HFFc6 (cell line): ENCODE measurements around the gene MECP2. TPM values are rescaled to one million over a fixed set of nuclear protein-coding genes. Genes with fewer than 3 reads are reported as not detected.

ENCODE experiments used
- DNase-seq: peaks from one replicate; pipeline ENCODE4 v3.0.0-alpha.2; 2018
- H3K27ac Mint-ChIP-seq: 2 replicates; pipeline ENCODE4 v1.8.0; 2020; ENCODE audit warnings: mild to moderate bottlenecking, mixed read lengths
- H3K27me3 Mint-ChIP-seq: 2 replicates; pipeline ENCODE4 v1.8.0; 2021; ENCODE audit warnings: mild to moderate bottlenecking, moderate library complexity, mixed read lengths; ENCODE audit not compliant: insufficient read depth
- H3K36me3 Mint-ChIP-seq: 2 replicates; pipeline ENCODE4 v1.8.0; 2021; ENCODE audit warnings: low read depth, mixed read lengths
- H3K4me1 Mint-ChIP-seq: 2 replicates; pipeline ENCODE4 v1.8.0; 2020; ENCODE audit warnings: low read depth, mixed read lengths
- H3K4me3 Mint-ChIP-seq: 2 replicates; pipeline ENCODE4 v1.8.0; 2020; ENCODE audit warnings: mild to moderate bottlenecking, moderate library complexity, mixed read lengths
- H3K9me3 Mint-ChIP-seq: 2 replicates; pipeline ENCODE4 v1.8.0; 2020; ENCODE audit warnings: mild to moderate bottlenecking, mixed read lengths
- total RNA-seq, 6 experiments: library from RNA; stranded (reverse); fragmentation: NEBNext Ultra II Directional; extraction: Animal tissue kit (Norgen Biotek cat#: 25700); gene quantifications; 2 replicates in 1 of 6; 3 replicates in 5 of 6; pipeline ENCODE4 v1.2.3, GENCODE V29; 2021
- TF ChIP-seq, protein P1 (sequence below): fragments of 200-600 bp; sonication (generic); IDR thresholded peaks from 2 replicates; pipeline ENCODE4 v1.5.0; 2021; ENCODE audit warnings: antibody characterized with exemption, mild to moderate bottlenecking

MECP2 gene
- total RNA-seq, 6 experiments from 2014 or later = 28.8 to 35.8 (median 31.9) TPM

DNA sequence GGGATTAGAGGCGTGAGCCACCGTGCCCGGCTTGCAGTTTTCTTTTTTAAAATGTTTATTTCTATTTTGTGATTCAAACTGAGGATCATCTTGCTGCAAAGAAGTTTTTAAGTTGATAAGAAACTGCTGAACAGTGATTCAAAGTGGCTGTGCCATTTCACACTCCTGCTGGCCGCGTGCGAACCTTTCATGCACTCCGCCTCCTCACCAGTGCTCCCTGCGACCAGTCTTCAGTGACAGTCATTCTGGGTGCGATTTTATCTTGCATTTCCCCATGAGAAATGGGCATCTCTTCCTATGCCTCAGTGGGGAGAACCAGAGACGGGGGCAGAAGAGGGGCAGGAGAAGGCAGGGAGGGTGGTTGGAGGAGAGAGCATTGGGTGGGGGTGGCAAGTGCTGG is 103.5 kb downstream of the MECP2 start:
- DNase-seq = no peak
- TF ChIP-seq, protein P1, sequence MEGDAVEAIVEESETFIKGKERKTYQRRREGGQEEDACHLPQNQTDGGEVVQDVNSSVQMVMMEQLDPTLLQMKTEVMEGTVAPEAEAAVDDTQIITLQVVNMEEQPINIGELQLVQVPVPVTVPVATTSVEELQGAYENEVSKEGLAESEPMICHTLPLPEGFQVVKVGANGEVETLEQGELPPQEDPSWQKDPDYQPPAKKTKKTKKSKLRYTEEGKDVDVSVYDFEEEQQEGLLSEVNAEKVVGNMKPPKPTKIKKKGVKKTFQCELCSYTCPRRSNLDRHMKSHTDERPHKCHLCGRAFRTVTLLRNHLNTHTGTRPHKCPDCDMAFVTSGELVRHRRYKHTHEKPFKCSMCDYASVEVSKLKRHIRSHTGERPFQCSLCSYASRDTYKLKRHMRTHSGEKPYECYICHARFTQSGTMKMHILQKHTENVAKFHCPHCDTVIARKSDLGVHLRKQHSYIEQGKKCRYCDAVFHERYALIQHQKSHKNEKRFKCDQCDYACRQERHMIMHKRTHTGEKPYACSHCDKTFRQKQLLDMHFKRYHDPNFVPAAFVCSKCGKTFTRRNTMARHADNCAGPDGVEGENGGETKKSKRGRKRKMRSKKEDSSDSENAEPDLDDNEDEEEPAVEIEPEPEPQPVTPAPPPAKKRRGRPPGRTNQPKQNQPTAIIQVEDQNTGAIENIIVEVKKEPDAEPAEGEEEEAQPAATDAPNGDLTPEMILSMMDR = no peak
- Mint-ChIP-seq H3K36me3 (no peaks in the 10 kb centered on the region), H3K9me3 (no peaks in the 10 kb centered on the region), H3K4me3 (no peak overlapping the region), H3K4me1 (no peaks in the 10 kb centered on the region), H3K27ac (no peak overlapping the region), H3K27me3 (peaks cover 2% of the 10 kb centered on the region)

DNA sequence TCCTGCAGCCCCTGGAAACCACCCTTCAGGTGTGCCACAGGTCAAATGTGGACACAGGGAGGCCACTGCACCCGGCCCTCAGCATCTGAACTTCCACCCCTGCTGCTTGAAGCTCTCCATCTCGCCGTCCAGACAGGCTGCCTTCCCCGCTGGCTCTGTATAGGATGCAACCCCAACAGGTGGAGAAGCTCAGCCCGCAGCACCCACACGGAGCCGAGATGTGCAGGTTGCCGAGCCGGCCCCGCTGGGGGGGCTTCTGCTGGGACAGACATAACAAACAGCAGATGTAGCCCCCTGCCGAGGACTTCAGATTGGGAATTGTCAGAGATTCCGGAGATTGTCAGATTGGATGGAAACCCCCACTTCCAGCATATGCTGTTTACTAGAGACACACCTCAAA is 104.4 kb downstream of the MECP2 start:
- H3K9me3 Mint-ChIP-seq = no peaks in the 10 kb centered on the region
- DNase-seq = no peak
- H3K27ac Mint-ChIP-seq = no peak overlapping the region
- TF ChIP-seq, protein P1 = no peak
- no peaks in the 10 kb centered on the region for H3K4me1 Mint-ChIP-seq
- no peaks in the 10 kb centered on the region for H3K36me3 Mint-ChIP-seq
- H3K27me3 Mint-ChIP-seq = peaks cover 2% of the 10 kb centered on the region
- no peak overlapping the region for H3K4me3 Mint-ChIP-seq

DNA sequence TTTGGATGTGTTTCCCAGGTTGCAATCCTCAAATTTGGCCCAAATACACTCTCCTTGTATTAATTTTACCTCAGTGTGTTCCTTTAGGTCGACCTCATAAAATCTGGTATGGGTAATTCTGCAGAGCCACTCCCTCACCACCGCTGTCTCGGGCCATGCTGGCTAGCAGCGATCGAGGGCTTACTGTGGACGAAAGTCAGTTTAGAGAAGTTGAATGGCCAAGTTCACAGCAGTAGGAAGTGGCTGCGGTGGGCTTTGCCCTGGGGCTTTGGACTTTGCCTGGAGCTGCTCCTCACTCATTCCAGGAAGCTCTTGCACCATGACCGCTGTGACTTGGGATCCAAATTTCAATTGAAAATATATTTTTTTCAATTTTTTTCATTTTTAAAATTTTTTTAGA is 105.3 kb downstream of the MECP2 start:
- Mint-ChIP-seq H3K36me3 (no peaks in the 10 kb centered on the region), H3K4me3 (no peak overlapping the region), H3K9me3 (no peaks in the 10 kb centered on the region), H3K27ac (no peak overlapping the region), H3K4me1 (no peaks in the 10 kb centered on the region), H3K27me3 (peaks cover 2% of the 10 kb centered on the region)
- TF ChIP-seq, protein P1 = no peak
- no peak for DNase-seq

DNA sequence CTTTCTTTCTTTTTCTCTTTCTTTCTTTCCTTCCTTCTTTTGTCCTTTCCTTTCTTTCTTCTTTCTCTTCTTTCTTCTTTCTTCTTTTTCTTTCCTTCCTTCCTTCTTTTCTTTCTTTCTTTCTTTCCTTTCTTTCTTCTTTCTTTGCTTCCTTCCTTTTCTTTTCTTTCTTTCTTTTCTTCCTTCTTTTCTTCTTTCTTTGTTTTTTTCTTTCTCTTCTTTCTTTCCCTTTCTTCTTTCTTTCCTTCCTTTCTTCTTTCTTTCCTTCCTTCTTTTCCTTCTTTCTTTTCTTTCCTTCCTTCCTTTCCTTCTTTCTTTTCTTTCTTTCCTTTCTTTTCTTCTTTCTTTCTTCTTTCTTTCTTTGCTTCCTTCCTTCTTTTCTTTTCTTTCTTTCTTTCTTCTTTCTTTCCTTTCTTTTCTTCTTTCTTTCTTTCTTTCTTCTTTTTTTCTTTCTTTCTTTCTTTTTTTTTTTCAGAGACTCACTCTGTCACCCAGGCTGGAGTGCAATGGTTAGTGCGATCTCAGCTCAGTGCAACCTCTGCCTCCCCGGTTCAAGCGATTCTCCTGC is 106.4 kb downstream of the MECP2 start:
- DNase-seq = no peak
- no peaks in the 10 kb centered on the region for H3K36me3 Mint-ChIP-seq
- no peak overlapping the region for H3K27ac Mint-ChIP-seq
- no peak overlapping the region for H3K4me3 Mint-ChIP-seq
- TF ChIP-seq, protein P1 = no peak
- H3K9me3 Mint-ChIP-seq = no peaks in the 10 kb centered on the region
- H3K27me3 Mint-ChIP-seq = peaks cover 2% of the 10 kb centered on the region
- H3K4me1 Mint-ChIP-seq = no peaks in the 10 kb centered on the region

DNA sequence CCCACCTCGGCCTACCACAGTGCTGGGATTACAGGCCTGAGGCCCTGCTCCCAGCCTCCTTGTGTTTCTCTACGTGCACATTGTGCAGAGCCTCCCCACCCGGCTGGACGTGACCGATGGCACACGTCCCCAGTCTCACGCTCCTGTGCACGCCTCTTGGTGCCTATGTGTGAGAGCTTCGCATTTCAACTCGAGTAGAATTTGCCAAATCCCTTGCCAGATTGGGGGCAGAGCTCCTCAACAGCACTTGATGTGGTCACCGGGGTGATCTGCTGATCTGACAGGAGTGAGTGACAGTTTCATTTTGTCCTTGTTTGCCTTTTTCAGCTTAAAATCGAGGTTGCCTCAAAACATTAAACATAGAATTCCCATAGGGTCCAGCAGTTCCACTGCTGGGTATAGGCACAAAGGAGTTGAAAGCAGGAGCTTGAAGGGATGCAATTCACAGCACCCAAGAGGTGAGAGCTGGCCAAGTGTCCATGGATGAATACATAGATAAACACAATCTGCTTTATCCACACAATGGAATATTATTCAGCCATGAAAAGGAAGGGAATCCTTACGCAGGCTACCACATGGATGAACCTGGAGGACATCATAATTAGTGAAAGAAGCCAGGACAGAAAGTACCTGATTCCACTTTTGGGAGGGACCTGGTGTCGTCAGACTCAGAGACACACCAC is 107.4 kb downstream of the MECP2 start:
- no peaks in the 10 kb centered on the region for H3K9me3 Mint-ChIP-seq
- TF ChIP-seq, protein P1 = no peak
- H3K27me3 Mint-ChIP-seq = peaks cover 2% of the 10 kb centered on the region
- DNase-seq = no peak
- H3K4me1 Mint-ChIP-seq = 0 out of 2 replicates have a peak, but pooled peaks cover 6% of the 10 kb centered on the region
- no peak overlapping the region for H3K4me3 Mint-ChIP-seq
- H3K27ac Mint-ChIP-seq = no peak overlapping the region
- H3K36me3 Mint-ChIP-seq = no peaks in the 10 kb centered on the region
